Neural progenitor cell (in vitro differentiated cells): ENCODE results near the gene ZFY. TPM values are rescaled to one million over a fixed set of nuclear protein-coding genes. Genes with fewer than 3 reads are reported as not detected.
"Not testable (repeated sequence)": the region's sequence is repeated elsewhere in the genome, so short reads cannot be mapped to it uniquely, and the experiment has no call there.

ENCODE experiments used
- DNase-seq: peaks from one replicate; pipeline ENCODE4 v3.0.0-alpha.2; 2016; ENCODE audit warnings: low spot score
- H2AFZ ChIP-seq: fragments of 200-600 bp; sonication (generic); replicated peaks from 2 replicates; pipeline ENCODE4 v1.6.1; 2016; ENCODE audit warnings: antibody characterized with exemption
- H3F3A ChIP-seq: fragments of 200-600 bp; sonication (generic); 2 replicates; pipeline ENCODE4 v1.6.1; 2016; ENCODE audit warnings: antibody characterized with exemption, low read depth
- H3K27ac ChIP-seq: fragments of 200-600 bp; sonication (generic); 2 replicates; pipeline ENCODE4 v1.5.1; 2016; ENCODE audit warnings: mild to moderate bottlenecking
- H3K27me3 ChIP-seq: fragments of 200-600 bp; sonication (generic); 2 replicates; pipeline ENCODE4 v1.6.1; 2016; ENCODE audit warnings: mild to moderate bottlenecking, moderate library complexity
- H3K36me3 ChIP-seq: fragments of 200-600 bp; sonication (generic); 2 replicates; pipeline ENCODE4 v1.5.1; 2016
- H3K4me1 ChIP-seq: fragments of 200-600 bp; sonication (generic); 2 replicates; pipeline ENCODE4 v1.6.1; 2016; ENCODE audit warnings: mixed run types
- H3K4me2 ChIP-seq: fragments of 200-600 bp; sonication (generic); 2 replicates; pipeline ENCODE4 v1.6.1; 2016
- H3K4me3 ChIP-seq: fragments of 200-600 bp; sonication (generic); 2 replicates; pipeline ENCODE4 v1.5.1; 2016
- H3K79me2 ChIP-seq: fragments of 200-600 bp; sonication (generic); 2 replicates; pipeline ENCODE4 v1.6.1; 2016; ENCODE audit warnings: low read depth
- H3K9ac ChIP-seq: fragments of 200-600 bp; sonication (generic); 2 replicates; pipeline ENCODE4 v1.6.1; 2016
- H3K9me3 ChIP-seq: fragments of 200-600 bp; sonication (generic); 2 replicates; pipeline ENCODE4 v1.5.1; 2016; ENCODE audit warnings: low read depth
- H4K20me1 ChIP-seq: fragments of 200-600 bp; sonication (generic); 2 replicates; pipeline ENCODE4 v1.6.1; 2016; ENCODE audit warnings: low read depth
- H3K27ac Mint-ChIP-seq: 3 replicates; pipeline ENCODE4 v1.8.0; 2021; ENCODE audit warnings: mixed read lengths
- H3K27me3 Mint-ChIP-seq: 2 replicates; pipeline ENCODE4 v1.8.0; 2022; ENCODE audit warnings: low read depth, mild to moderate bottlenecking, inconsistent platforms, moderate library complexity, mixed read lengths; ENCODE audit not compliant: insufficient read depth
- H3K36me3 Mint-ChIP-seq: 3 replicates; pipeline ENCODE4 v1.8.0; 2021; ENCODE audit warnings: mixed read lengths
- H3K4me1 Mint-ChIP-seq: 3 replicates; pipeline ENCODE4 v1.8.0; 2021; ENCODE audit warnings: mixed read lengths
- H3K4me3 Mint-ChIP-seq: 3 replicates; pipeline ENCODE4 v1.8.0; 2021; ENCODE audit warnings: mild to moderate bottlenecking, moderate library complexity, mixed read lengths
- H3K9me3 Mint-ChIP-seq: 3 replicates; pipeline ENCODE4 v1.8.0; 2020; ENCODE audit warnings: mixed read lengths
- EZH2 ChIP-seq: fragments of 200-600 bp; sonication (generic); IDR thresholded peaks from 2 replicates; pipeline ENCODE4 v1.6.1; 2017; ENCODE audit warnings: antibody characterized with exemption, mild to moderate bottlenecking, moderate library complexity
- EZH2phosphoT487 ChIP-seq: fragments of 200-600 bp; sonication (generic); IDR thresholded peaks from 2 replicates; pipeline ENCODE4 v1.6.1; 2017; ENCODE audit warnings: antibody characterized with exemption
- total RNA-seq: library from RNA; depleted of rRNA; stranded (reverse); fragments of >200 nt; gene quantifications from 2 replicates; pipeline ENCODE4 v1.2.3, GENCODE V29; 2015; ENCODE audit warnings: low replicate concordance
- TF ChIP-seq, protein P1 (sequence below): fragments of 200-600 bp; sonication (generic); IDR thresholded peaks from 2 replicates; pipeline ENCODE4 v1.5.1; 2017; ENCODE audit warnings: antibody characterized with exemption, mild to moderate bottlenecking

ZFY gene
- total RNA-seq, 1 donor from 2014 or later = not detected

GRCh38 chrY:2979283-2979682 is 44.1 kb downstream of the ZFY start:
- H3K4me1 ChIP-seq = no peaks in the 10 kb centered on the region
- H3K27me3 ChIP-seq = no peaks in the 10 kb centered on the region
- H3K27ac Mint-ChIP-seq = no peak overlapping the region
- DNase-seq = no peak
- H3K27ac ChIP-seq = no peak overlapping the region
- H3K36me3 ChIP-seq = no peaks in the 10 kb centered on the region
- H3K9ac ChIP-seq = no peak overlapping the region
- TF ChIP-seq EZH2 = no peak
- TF ChIP-seq, protein P1, sequence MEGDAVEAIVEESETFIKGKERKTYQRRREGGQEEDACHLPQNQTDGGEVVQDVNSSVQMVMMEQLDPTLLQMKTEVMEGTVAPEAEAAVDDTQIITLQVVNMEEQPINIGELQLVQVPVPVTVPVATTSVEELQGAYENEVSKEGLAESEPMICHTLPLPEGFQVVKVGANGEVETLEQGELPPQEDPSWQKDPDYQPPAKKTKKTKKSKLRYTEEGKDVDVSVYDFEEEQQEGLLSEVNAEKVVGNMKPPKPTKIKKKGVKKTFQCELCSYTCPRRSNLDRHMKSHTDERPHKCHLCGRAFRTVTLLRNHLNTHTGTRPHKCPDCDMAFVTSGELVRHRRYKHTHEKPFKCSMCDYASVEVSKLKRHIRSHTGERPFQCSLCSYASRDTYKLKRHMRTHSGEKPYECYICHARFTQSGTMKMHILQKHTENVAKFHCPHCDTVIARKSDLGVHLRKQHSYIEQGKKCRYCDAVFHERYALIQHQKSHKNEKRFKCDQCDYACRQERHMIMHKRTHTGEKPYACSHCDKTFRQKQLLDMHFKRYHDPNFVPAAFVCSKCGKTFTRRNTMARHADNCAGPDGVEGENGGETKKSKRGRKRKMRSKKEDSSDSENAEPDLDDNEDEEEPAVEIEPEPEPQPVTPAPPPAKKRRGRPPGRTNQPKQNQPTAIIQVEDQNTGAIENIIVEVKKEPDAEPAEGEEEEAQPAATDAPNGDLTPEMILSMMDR = no peak
- no peak for TF ChIP-seq EZH2phosphoT487
- no peak overlapping the region for H3K4me2 ChIP-seq
- H3K4me1 Mint-ChIP-seq = no peaks in the 10 kb centered on the region
- H3K4me3 ChIP-seq = no peak overlapping the region
- H2AFZ ChIP-seq = no peak overlapping the region
- H3K27me3 Mint-ChIP-seq = no peaks in the 10 kb centered on the region
- no peaks in the 10 kb centered on the region for H3F3A ChIP-seq
- no peaks in the 10 kb centered on the region for H3K36me3 Mint-ChIP-seq
- no peaks in the 10 kb centered on the region for H3K9me3 Mint-ChIP-seq
- no peaks in the 10 kb centered on the region for H4K20me1 ChIP-seq
- H3K9me3 ChIP-seq = no peaks in the 10 kb centered on the region
- H3K4me3 Mint-ChIP-seq = no peak overlapping the region
- no peaks in the 10 kb centered on the region for H3K79me2 ChIP-seq

- no peaks in the 10 kb centered on the region for H4K20me1 ChIP-seq
- H3K4me1 ChIP-seq = no peaks in the 10 kb centered on the region
- H3K27ac ChIP-seq = no peak overlapping the region
- no peak for DNase-seq
- H3K27me3 ChIP-seq = no peaks in the 10 kb centered on the region
- no peaks in the 10 kb centered on the region for H3K36me3 ChIP-seq
- H3K4me3 ChIP-seq = no peak overlapping the region
- Mint-ChIP-seq H3K4me3 (no peak overlapping the region), H3K9me3 (no peaks in the 10 kb centered on the region), H3K27me3 (no peaks in the 10 kb centered on the region), H3K27ac (no peak overlapping the region), H3K4me1 (no peaks in the 10 kb centered on the region), H3K36me3 (no peaks in the 10 kb centered on the region)
- no peak overlapping the region for H3K4me2 ChIP-seq
- no peaks in the 10 kb centered on the region for H3K9me3 ChIP-seq
- no peak overlapping the region for H2AFZ ChIP-seq
- no peaks in the 10 kb centered on the region for H3K79me2 ChIP-seq
- no peaks in the 10 kb centered on the region for H3F3A ChIP-seq
- H3K9ac ChIP-seq = no peak overlapping the region
- TF ChIP-seq EZH2 = no peak
- TF ChIP-seq EZH2phosphoT487 = no peak
- TF ChIP-seq, protein P1 = no peak
Measured at GRCh38 chrY:2984491-2984890, 49.3 kb downstream of the ZFY start.

- H3K27ac Mint-ChIP-seq, H3K4me3 ChIP-seq, H3K36me3 Mint-ChIP-seq: not testable (repeated sequence)
Measured at GRCh38 chrY:2987178-2987577, 52.0 kb downstream of the ZFY start.

DNA sequence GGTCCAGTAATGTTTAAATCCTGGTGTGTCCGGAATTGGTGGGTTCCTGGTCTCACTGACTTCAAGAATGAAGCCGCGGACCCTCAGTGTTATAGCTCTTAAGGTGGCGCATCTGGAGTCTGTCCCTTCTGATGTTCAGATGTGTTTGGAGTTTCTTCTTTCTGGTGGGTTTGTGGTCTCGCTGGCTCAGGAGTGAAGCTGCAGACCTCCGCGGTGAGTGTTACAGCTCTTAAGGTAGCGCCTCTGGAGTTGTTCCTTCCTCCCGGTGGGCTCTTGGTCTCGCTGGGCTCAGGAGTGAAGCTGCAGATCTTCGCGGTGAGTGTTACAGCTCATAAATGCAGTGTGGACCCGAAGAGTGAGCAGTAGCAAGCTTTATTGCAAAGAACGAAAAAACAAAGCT is 62.2 kb downstream of the ZFY start:
- not testable (repeated sequence) for DNase-seq, H3K27me3 ChIP-seq, H3F3A ChIP-seq, H3K4me1 Mint-ChIP-seq, H3K4me1 ChIP-seq, H3K9ac ChIP-seq, H3K4me3 Mint-ChIP-seq, H3K79me2 ChIP-seq, H2AFZ ChIP-seq, H3K36me3 Mint-ChIP-seq, H3K27ac ChIP-seq, H3K9me3 ChIP-seq, H4K20me1 ChIP-seq, H3K27ac Mint-ChIP-seq, H3K9me3 Mint-ChIP-seq, H3K4me3 ChIP-seq, H3K36me3 ChIP-seq, H3K4me2 ChIP-seq, H3K27me3 Mint-ChIP-seq

More at GRCh38 chrY:2987178-2987577, 52.0 kb downstream of the ZFY start:
- H4K20me1 ChIP-seq, H3K4me3 Mint-ChIP-seq, H3K9me3 ChIP-seq, H3K27me3 Mint-ChIP-seq, H3K79me2 ChIP-seq, H3K9ac ChIP-seq, H3F3A ChIP-seq, H2AFZ ChIP-seq, H3K4me1 ChIP-seq, H3K36me3 ChIP-seq, H3K4me1 Mint-ChIP-seq, DNase-seq, H3K9me3 Mint-ChIP-seq, H3K4me2 ChIP-seq, H3K27ac ChIP-seq, H3K27me3 ChIP-seq: not testable (repeated sequence)
